Stimulated activated effector memory CD8-positive, alpha-beta T cell treated with anti-CD3 and anti-CD28 coated beads, Interleukin-12 subunit alpha, Interleukin-12 subunit beta, amount 100 ng/mL, for 72 hours (primary cell): ENCODE measurements around the gene KANSL1.
"Not testable (repeated sequence)": the region's sequence is repeated elsewhere in the genome, so short reads cannot be mapped to it uniquely, and the experiment has no call there.

Source experiments
- ATAC-seq: fragments of 150-1000 bp; cut with Tn5 transposase; 2 replicates; pipeline ENCODE4 v1.10.0; 2021
- DNase-seq, 2 donors: peaks; one replicate each; pipeline ENCODE4 v3.0.0; 2021 to 2022; ENCODE audit warnings: low spot score in 2 of 2
- H3K27ac Mint-ChIP-seq: one replicate; pipeline ENCODE4 v1.8.0; 2022; ENCODE audit warnings: mild to moderate bottlenecking, mixed read lengths
- H3K36me3 Mint-ChIP-seq: one replicate; pipeline ENCODE4 v1.8.0; 2022; ENCODE audit warnings: mild to moderate bottlenecking, mixed read lengths
- H3K4me1 Mint-ChIP-seq: one replicate; pipeline ENCODE4 v1.8.0; 2022; ENCODE audit warnings: mixed read lengths
- H3K4me3 Mint-ChIP-seq: one replicate; pipeline ENCODE4 v1.8.0; 2022; ENCODE audit warnings: mild to moderate bottlenecking, mixed read lengths
- H3K9me3 Mint-ChIP-seq: one replicate; pipeline ENCODE4 v1.8.0; 2022; ENCODE audit warnings: mixed read lengths

Gene KANSL1

DNA sequence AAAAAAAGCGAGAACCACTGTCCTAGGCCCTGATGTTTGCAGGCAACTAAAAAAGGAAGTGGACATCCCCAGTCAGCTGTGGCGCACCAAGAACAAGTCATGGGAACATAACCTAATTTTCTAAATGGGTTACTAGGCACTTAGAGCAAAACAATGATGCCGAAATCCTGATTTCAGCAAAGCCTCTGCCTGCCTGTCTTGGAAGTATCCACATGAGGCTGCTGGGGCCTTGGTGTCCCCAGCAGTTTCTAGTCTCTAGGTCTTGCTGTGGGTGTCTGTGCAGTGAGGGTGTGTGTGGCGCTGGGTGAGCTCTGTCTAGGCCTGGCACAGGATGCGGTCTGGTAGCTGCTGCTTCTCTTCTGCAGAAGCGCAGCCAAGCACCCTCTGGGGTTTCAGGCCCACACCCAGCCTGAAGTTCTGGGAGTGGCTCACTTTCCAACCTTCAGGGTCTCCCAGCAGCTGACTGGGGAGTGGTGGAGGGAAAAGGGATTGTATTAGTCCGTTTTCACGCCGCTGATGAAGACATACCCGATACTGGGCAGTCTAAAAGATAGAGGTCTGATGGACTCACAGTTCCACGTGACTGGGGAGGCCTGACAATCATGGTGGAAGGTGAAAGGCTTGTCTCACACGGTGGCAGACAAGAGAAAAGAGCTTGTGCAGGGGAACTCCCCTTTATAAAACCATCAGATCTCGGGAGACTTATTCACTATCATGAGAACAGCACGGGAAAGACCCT lies 173.0 kb downstream of the KANSL1 start:
- Mint-ChIP-seq H3K4me1 (peaks cover 30% of the 10 kb centered on the region), H3K4me3 (peak overlapping the region; percentile 54), H3K36me3 (peaks cover 17% of the 10 kb centered on the region), H3K9me3 (no peaks in the 10 kb centered on the region), H3K27ac (peak overlapping the region; percentile 96)
- peak; percentile 42 to 75 for DNase-seq
- peak; percentile 98 for ATAC-seq

DNA sequence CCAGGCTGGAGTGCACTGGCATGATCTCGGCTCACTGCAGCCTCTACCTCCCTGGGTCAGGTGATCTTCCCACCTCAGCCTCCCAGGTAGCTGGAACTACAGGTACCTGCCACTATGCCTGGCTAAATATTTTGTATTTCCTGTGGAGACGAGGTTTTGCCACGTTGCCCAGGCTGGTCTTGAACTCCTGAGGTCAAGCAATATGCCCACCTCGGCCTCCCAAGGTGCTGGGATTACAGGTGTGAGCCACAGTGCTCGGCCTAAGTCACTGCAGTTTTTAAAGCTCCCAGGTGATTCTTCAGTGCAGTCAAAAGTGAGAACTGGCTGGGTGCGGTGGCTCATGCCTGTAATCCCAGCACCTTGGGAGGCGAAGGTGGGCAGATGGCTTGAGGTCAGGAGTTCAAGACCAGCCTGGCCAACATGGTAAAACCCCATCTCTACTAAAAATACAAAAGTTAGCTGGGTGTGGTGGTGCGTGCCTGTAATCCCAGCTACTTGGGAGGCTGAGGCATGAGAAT lies 173.8 kb downstream of the KANSL1 start:
- DNase-seq, ATAC-seq, H3K9me3 Mint-ChIP-seq: not testable (repeated sequence)
- H3K4me1 Mint-ChIP-seq: peaks cover 28% of the 10 kb centered on the region
- peak overlapping the region; percentile 54 for H3K4me3 Mint-ChIP-seq
- peaks cover 13% of the 10 kb centered on the region for H3K36me3 Mint-ChIP-seq
- H3K27ac Mint-ChIP-seq: peak overlapping the region; percentile 96

DNA sequence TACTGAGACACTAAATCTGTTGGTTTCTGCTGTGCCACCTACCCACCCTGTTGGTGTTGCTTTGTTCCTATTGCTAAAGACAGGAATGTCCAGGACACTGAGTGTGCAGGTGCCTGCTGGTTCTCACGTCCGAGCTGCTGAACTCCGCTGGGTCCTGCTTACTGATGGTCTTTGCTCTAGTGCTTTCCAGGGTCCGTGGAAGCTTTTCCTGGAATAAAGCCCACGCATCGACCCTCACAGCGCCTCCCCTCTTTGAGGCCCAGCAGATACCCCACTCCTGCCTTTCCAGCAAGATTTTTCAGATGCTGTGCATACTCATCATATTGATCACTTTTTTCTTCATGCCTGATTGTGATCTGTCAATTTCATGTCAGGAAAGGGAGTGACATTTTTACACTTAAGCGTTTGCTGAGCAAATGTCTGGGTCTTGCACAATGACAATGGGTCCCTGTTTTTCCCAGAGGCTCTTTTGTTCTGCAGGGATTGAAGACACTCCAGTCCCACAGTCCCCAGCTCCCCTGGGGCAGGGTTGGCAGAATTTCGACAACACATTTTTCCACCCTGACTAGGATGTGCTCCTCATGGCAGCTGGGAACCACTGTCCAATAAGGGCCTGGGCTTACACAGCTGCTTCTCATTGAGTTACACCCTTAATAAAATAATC lies 179.6 kb downstream of the KANSL1 start:
- H3K9me3 Mint-ChIP-seq: no peaks in the 10 kb centered on the region
- ATAC-seq (no peak), DNase-seq (no peak)
- no peaks in the 10 kb centered on the region for H3K36me3 Mint-ChIP-seq
- peak overlapping the region; percentile 35 for H3K27ac Mint-ChIP-seq
- peaks cover 6% of the 10 kb centered on the region for H3K4me1 Mint-ChIP-seq
- no peak overlapping the region for H3K4me3 Mint-ChIP-seq

DNA sequence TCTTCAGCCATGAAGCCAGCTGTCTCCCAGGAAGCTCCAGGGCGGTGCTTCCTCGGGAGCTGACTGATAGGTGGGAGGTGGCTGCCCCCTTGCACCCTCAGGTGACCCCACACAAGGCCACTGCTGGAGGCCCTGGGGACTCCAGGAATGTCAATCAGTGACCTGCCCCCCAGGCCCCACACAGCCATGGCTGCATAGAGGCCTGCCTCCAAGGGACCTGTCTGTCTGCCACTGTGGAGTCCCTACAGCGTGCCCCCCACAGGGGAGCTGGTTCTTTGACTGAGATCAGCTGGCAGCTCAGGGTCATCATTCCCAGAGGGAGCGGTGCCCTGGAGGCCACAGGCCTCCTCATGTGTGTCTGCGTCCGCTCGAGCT lies 180.1 kb downstream of the KANSL1 start:
- Mint-ChIP-seq H3K36me3 (no peaks in the 10 kb centered on the region), H3K4me1 (peaks cover under 1% of the 10 kb centered on the region), H3K9me3 (no peaks in the 10 kb centered on the region), H3K27ac (no peak overlapping the region), H3K4me3 (no peak overlapping the region)
- DNase-seq (no peak), ATAC-seq (no peak)

DNA sequence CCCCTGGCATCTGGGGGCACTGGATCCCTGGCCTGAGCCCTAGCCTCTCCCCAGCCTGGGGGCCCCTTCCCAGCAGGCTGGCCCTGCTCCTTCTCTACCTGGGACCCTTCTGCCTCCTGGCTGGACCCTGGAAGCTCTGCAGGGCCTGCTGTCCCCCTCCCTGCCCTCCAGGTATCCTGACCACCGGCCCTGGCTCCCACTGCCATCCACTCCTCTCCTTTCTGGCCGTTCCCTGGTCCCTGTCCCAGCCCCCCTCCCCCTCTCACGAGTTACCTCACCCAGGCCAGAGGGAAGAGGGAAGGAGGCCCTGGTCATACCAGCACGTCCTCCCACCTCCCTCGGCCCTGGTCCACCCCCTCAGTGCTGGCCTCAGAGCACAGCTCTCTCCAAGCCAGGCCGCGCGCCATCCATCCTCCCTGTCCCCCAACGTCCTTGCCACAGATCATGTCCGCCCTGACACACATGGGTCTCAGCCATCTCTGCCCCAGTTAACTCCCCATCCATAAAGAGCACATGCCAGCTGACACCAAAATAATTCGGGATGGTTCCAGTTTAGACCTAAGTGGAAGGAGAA lies 180.6 kb downstream of the KANSL1 start:
- no peaks in the 10 kb centered on the region for H3K4me1 Mint-ChIP-seq

DNA sequence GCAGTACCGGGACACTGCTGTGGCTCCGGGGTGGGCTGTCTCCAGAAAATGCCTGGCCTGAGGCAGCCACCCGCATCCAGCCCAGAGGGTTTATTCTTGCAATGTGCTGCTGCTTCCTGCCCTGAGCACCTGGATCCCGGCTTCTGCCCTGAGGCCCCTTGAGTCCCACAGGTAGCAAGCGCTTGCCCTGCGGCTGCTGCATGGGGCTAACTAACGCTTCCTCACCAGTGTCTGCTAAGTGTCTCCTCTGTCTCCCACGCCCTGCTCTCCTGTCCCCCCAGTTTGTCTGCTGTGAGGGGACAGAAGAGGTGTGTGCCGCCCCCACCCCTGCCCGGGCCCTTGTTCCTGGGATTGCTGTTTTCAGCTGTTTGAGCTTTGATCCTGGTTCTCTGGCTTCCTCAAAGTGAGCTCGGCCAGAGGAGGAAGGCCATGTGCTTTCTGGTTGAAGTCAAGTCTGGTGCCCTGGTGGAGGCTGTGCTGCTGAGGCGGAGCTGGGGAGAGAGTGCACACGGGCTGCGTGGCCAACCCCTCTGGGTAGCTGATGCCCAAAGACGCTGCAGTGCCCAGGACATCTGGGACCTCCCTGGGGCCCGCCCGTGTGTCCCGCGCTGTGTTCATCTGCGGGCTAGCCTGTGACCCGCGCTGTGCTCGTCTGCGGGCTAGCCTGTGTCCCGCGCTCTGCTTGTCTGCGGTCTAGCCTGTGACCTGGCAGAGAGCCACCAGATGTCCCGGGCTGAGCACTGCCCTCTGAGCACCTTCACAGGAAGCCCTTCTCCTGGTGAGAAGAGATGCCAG lies 181.3 kb downstream of the KANSL1 start:
- Mint-ChIP-seq H3K27ac (no peak overlapping the region), H3K9me3 (no peaks in the 10 kb centered on the region), H3K4me1 (no peaks in the 10 kb centered on the region), H3K36me3 (no peaks in the 10 kb centered on the region), H3K4me3 (no peak overlapping the region)
- no peak for DNase-seq
- no peak for ATAC-seq

More for the DNA sequence above, 180.6 kb downstream of the KANSL1 start:
- no peak for ATAC-seq
- Mint-ChIP-seq H3K4me3 (no peak overlapping the region), H3K9me3 (no peaks in the 10 kb centered on the region), H3K27ac (no peak overlapping the region), H3K36me3 (no peaks in the 10 kb centered on the region)
- DNase-seq: no peak

DNA sequence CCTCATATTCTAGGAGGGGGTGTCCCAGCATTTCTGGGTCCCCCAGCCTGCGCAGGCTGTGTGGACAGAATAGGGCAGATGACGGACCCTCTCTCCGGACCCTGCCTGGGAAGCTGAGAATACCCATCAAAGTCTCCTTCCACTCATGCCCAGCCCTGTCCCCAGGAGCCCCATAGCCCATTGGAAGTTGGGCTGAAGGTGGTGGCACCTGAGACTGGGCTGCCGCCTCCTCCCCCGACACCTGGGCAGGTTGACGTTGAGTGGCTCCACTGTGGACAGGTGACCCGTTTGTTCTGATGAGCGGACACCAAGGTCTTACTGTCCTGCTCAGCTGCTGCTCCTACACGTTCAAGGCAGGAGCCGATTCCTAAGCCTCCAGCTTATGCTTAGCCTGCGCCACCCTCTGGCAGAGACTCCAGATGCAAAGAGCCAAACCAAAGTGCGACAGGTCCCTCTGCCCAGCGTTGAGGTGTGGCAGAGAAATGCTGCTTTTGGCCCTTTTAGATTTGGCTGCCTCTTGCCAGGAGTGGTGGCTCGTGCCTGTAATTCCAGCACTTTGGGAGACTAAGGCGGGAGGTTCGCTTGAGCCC lies 182.5 kb downstream of the KANSL1 start:
- Mint-ChIP-seq H3K36me3 (no peaks in the 10 kb centered on the region), H3K4me3 (no peak overlapping the region), H3K4me1 (no peaks in the 10 kb centered on the region), H3K27ac (no peak overlapping the region), H3K9me3 (no peaks in the 10 kb centered on the region)
- DNase-seq: no peak
- no peak for ATAC-seq

DNA sequence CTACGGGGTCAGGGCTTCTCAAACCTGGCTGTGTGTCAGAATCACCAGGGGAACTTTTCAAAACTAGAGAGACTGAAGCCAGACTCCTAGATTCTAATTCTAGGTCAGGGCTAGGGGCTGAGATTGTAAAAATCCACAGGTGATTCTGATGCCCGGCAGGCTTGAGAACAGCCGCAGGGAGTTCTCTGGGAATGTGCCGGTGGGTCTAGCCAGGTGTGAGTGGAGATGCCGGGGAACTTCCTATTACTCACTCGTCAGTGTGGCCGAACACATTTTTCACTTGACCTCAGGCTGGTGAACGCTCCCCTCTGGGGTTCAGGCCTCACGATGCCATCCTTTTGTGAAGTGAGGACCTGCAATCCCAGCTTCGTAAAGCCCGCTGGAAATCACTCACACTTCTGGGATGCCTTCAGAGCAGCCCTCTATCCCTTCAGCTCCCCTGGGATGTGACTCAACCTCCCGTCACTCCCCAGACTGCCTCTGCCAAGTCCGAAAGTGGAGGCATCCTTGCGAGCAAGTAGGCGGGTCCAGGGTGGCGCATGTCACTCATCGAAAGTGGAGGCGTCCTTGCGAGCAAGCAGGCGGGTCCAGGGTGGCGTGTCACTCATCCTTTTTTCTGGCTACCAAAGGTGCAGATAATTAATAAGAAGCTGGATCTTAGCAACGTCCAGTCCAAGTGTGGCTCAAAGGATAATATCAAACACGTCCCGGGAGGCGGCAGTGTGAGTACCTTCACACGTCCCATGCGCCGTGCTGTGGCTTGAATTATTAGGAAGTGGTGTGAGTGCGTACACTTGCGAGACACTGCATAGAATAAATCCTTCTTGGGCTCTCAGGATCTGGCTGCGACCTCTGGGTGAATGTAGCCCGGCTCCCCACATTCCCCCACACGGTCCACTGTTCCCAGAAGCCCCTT lies 183.3 kb downstream of the KANSL1 start:
- no peak overlapping the region for H3K4me3 Mint-ChIP-seq
- no peak overlapping the region for H3K27ac Mint-ChIP-seq
- DNase-seq (no peak), ATAC-seq (no peak)
- H3K9me3 Mint-ChIP-seq: no peaks in the 10 kb centered on the region
- no peaks in the 10 kb centered on the region for H3K4me1 Mint-ChIP-seq
- no peaks in the 10 kb centered on the region for H3K36me3 Mint-ChIP-seq

DNA sequence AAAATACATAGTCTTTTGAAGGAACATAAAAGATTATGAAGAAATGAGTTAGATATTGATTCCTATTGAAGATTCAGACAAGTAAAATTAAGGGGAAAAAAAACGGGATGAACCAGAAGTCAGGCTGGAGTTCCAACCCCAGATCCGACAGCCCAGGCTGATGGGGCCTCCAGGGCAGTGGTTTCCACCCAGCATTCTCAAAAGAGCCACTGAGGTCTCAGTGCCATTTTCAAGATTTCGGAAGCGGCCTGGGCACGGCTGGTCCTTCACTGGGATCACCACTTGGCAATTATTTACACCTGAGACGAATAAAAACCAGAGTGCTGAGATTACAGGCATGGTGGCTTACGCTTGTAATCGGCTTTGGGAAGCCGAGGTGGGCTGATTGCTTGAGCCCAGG lies 184.6 kb downstream of the KANSL1 start:
- DNase-seq: no peak
- no peak overlapping the region for H3K4me3 Mint-ChIP-seq
- ATAC-seq: no peak
- no peak overlapping the region for H3K27ac Mint-ChIP-seq
- H3K4me1 Mint-ChIP-seq: no peaks in the 10 kb centered on the region
- no peaks in the 10 kb centered on the region for H3K9me3 Mint-ChIP-seq
- H3K36me3 Mint-ChIP-seq: no peaks in the 10 kb centered on the region

DNA sequence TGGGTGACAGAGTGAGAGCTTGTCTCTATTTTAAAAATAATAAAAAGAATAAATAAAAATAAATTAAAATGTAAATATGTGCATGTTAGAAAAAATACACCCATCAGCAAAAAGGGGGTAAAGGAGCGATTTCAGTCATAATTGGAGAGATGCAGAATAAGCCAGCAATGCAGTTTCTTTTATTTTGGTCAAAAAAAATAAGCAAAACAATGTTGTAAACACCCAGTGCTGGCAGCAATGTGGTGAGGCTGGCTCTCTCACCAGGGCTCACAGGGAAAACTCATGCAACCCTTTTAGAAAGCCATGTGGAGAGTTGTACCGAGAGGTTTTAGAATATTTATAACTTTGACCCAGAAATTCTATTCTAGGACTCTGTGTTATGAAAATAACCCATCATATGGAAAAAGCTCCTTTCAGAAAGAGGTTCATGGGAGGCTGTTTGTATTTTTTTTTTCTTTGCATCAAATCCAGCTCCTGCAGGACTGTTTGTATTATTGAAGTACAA lies 185.7 kb downstream of the KANSL1 start:
- Mint-ChIP-seq H3K9me3 (no peaks in the 10 kb centered on the region), H3K4me3 (no peak overlapping the region), H3K4me1 (no peaks in the 10 kb centered on the region), H3K27ac (no peak overlapping the region), H3K36me3 (no peaks in the 10 kb centered on the region)
- ATAC-seq (no peak), DNase-seq (no peak)

DNA sequence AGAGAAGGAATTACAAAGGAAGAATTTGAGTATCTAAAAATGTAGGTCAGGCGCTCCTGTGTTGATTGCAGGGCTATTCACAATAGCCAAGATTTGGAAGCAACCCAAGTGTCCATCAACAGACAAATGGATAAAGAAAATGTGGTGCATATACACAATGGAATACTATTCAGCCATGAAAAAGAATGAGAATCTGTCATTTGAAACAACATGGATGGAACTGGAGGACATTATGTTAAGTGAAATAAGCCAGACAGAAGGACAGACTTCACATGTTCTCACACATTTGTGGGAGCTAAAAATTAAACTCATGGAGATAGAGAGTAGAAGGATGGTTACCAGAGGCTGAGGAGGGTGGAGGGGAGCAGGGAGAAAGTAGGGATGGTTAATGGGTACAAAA lies 187.1 kb downstream of the KANSL1 start:
- H3K36me3 Mint-ChIP-seq, H3K9me3 Mint-ChIP-seq, ATAC-seq, H3K27ac Mint-ChIP-seq, DNase-seq, H3K4me3 Mint-ChIP-seq, H3K4me1 Mint-ChIP-seq: not testable (repeated sequence)

DNA sequence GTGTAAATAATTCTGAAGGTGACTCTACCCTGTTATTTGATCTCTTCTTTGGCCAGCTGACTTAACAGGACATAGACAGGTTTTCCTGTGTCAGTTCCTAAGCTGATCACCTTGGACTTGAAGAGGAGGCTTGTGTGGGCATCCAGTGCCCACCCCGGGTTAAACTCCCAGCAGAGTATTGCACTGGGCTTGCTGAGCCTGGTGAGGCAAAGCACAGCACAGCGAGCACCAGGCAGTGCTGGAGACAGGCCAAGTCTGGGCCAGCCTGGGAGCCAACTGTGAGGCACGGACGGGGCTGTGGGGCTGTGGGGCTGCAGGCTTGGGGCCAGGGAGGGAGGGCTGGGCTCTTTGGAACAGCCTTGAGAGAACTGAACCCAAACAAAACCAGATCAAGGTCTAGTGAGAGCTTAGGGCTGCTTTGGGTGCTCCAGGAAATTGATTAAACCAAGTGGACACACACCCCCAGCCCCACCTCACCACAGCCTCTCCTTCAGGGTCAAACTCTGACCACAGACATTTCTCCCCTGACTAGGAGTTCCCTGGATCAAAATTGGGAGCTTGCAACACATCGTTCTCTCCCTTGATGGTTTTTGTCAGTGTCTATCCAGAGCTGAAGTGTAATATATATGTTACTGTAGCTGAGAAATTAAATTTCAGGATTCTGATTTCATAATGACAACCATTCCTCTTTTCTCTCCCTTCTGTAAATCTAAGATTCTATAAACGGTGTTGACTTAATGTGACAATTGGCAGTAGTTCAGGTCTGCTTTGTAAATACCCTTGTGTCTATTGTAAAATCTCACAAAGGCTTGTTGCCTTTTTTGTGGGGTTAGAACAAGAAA lies 189.1 kb downstream of the KANSL1 start:
- Mint-ChIP-seq H3K4me3 (no peak overlapping the region), H3K27ac (no peak overlapping the region), H3K36me3 (no peaks in the 10 kb centered on the region), H3K4me1 (no peaks in the 10 kb centered on the region), H3K9me3 (no peaks in the 10 kb centered on the region)
- DNase-seq (no peak), ATAC-seq (no peak)

DNA sequence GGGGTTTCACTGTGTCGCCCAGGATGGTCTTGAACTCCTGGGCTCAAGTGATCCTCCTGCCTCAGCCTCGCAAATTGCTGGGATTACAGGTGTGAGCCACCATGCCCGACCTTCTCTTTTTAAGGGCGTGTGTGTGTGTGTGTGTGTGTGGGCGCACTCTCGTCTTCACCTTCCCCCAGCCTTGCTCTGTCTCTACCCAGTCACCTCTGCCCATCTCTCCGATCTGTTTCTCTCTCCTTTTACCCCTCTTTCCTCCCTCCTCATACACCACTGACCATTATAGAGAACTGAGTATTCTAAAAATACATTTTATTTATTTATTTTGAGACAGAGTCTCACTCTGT lies 190.3 kb downstream of the KANSL1 start:
- H3K27ac Mint-ChIP-seq: no peak overlapping the region
- peak; percentile 28 for ATAC-seq

More for the DNA sequence above, 190.3 kb downstream of the KANSL1 start:
- no peak for DNase-seq
- Mint-ChIP-seq H3K36me3 (no peaks in the 10 kb centered on the region), H3K9me3 (no peaks in the 10 kb centered on the region), H3K4me1 (no peaks in the 10 kb centered on the region), H3K4me3 (no peak overlapping the region)
